ENCODE results near the gene ZNF138.

ZNF138 gene

DNA sequence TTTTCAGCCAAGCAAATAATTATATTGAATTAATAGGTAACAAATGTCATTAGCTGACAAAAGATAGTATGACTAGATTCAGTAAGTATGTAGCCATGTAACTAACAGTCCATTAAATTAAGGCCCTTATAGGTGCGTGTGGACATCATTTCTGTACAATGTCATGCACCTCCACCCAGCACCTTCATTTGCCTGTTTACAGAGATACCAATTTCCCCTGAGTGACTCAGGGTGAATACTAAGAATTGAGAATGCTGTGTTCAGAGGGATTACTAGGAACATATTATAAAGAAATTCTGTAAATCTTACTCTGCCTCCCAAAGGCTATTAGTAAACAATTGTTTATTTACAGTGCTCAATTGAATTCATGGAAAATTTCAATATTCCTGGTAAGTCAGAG lies 60.7 kb downstream of the ZNF138 start:
- ChIA-PET CTCF (no interaction called here), POLR2A (no interaction called here)
- TF ChIP-seq ZNF404 (tag by site-specific recombination; IDR thresholded peaks at IDR 0.05) (no peak), ZNF132 (tag by site-specific recombination; IDR thresholded peaks at IDR 0.05; ENCODE audit: borderline replicate concordance) (no peak), ZNF24 (tag by site-specific recombination; IDR thresholded peaks at IDR 0.05) (no peak), ZNF426 (tag by site-specific recombination; IDR thresholded peaks at IDR 0.05) (no peak), KLF9 (tag by site-specific recombination; IDR thresholded peaks at IDR 0.05; ENCODE audit: low read depth) (no peak), ZNF302 (tag by site-specific recombination; IDR thresholded peaks at IDR 0.05; ENCODE audit: low read depth) (no peak), BCL11B (tag by site-specific recombination; IDR thresholded peaks at IDR 0.05; ENCODE audit: low read depth) (no peak), ZFP3 (tag by site-specific recombination; IDR thresholded peaks at IDR 0.05; ENCODE audit: low read depth) (no peak), ZNF521 (tag by site-specific recombination; IDR thresholded peaks at IDR 0.05) (no peak), TRIM28 (IDR thresholded peaks at IDR 0.05; ENCODE audit: borderline replicate concordance, low read length) (no peak), ZNF350 (tag by site-specific recombination; IDR thresholded peaks at IDR 0.05) (no peak)
- TF ChIP-seq, protein P1, sequence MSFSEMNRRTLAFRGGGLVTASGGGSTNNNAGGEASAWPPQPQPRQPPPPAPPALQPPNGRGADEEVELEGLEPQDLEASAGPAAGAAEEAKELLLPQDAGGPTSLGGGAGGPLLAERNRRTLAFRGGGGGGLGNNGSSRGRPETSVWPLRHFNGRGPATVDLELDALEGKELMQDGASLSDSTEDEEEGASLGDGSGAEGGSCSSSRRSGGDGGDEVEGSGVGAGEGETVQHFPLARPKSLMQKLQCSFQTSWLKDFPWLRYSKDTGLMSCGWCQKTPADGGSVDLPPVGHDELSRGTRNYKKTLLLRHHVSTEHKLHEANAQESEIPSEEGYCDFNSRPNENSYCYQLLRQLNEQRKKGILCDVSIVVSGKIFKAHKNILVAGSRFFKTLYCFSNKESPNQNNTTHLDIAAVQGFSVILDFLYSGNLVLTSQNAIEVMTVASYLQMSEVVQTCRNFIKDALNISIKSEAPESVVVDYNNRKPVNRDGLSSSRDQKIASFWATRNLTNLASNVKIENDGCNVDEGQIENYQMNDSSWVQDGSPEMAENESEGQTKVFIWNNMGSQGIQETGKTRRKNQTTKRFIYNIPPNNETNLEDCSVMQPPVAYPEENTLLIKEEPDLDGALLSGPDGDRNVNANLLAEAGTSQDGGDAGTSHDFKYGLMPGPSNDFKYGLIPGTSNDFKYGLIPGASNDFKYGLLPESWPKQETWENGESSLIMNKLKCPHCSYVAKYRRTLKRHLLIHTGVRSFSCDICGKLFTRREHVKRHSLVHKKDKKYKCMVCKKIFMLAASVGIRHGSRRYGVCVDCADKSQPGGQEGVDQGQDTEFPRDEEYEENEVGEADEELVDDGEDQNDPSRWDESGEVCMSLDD (tag by site-specific recombination; IDR thresholded peaks at IDR 0.05): no peak
- TF ChIP-seq, protein P2, sequence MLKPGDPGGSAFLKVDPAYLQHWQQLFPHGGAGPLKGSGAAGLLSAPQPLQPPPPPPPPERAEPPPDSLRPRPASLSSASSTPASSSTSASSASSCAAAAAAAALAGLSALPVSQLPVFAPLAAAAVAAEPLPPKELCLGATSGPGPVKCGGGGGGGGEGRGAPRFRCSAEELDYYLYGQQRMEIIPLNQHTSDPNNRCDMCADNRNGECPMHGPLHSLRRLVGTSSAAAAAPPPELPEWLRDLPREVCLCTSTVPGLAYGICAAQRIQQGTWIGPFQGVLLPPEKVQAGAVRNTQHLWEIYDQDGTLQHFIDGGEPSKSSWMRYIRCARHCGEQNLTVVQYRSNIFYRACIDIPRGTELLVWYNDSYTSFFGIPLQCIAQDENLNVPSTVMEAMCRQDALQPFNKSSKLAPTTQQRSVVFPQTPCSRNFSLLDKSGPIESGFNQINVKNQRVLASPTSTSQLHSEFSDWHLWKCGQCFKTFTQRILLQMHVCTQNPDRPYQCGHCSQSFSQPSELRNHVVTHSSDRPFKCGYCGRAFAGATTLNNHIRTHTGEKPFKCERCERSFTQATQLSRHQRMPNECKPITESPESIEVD (tag by site-specific recombination; IDR thresholded peaks at IDR 0.05): no peak
- TF ChIP-seq, protein P3, sequence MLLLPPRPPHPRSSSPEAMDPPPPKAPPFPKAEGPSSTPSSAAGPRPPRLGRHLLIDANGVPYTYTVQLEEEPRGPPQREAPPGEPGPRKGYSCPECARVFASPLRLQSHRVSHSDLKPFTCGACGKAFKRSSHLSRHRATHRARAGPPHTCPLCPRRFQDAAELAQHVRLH (tag by site-specific recombination; IDR thresholded peaks at IDR 0.05): no peak
- TF ChIP-seq, protein P4, sequence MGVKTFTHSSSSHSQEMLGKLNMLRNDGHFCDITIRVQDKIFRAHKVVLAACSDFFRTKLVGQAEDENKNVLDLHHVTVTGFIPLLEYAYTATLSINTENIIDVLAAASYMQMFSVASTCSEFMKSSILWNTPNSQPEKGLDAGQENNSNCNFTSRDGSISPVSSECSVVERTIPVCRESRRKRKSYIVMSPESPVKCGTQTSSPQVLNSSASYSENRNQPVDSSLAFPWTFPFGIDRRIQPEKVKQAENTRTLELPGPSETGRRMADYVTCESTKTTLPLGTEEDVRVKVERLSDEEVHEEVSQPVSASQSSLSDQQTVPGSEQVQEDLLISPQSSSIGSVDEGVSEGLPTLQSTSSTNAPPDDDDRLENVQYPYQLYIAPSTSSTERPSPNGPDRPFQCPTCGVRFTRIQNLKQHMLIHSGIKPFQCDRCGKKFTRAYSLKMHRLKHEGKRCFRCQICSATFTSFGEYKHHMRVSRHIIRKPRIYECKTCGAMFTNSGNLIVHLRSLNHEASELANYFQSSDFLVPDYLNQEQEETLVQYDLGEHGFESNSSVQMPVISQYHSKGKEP (tag by site-specific recombination; IDR thresholded peaks at IDR 0.05): no peak
- TF ChIP-seq, protein P5, sequence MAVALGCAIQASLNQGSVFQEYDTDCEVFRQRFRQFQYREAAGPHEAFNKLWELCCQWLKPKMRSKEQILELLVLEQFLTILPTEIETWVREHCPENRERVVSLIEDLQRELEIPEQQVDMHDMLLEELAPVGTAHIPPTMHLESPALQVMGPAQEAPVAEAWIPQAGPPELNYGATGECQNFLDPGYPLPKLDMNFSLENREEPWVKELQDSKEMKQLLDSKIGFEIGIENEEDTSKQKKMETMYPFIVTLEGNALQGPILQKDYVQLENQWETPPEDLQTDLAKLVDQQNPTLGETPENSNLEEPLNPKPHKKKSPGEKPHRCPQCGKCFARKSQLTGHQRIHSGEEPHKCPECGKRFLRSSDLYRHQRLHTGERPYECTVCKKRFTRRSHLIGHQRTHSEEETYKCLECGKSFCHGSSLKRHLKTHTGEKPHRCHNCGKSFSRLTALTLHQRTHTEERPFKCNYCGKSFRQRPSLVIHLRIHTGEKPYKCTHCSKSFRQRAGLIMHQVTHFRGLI (tag by site-specific recombination; IDR thresholded peaks at IDR 0.05): no peak
- Histone ChIP-seq H3K4me1 (ENCODE audit: control insufficient read depth, insufficient read depth, low read length) (no peaks in the 10 kb centered on the region), H3K27ac (ENCODE audit: extremely low read depth, low read depth, low read length) (no peak overlapping the region), H3K36me3 (ENCODE audit: control insufficient read depth in 2 of 2, insufficient read depth in 1 of 2, low read length in 2 of 2) (no peaks in the 10 kb centered on the region), H3K4me3 (ENCODE audit: low read depth, low read length) (no peak overlapping the region), H3K9me3 (ENCODE audit: control insufficient read depth, insufficient read depth, low read depth, low read length) (no peaks in the 10 kb centered on the region)

GRCh38 chr7:64863021-64863420 lies 68.8 kb downstream of the ZNF138 start:
- no peaks in the 10 kb centered on the region for H3K9me3 ChIP-seq (ENCODE audit: control insufficient read depth, insufficient read depth, low read depth, low read length)
- H3K36me3 ChIP-seq (ENCODE audit: control insufficient read depth in 2 of 2, insufficient read depth in 1 of 2, low read length in 2 of 2): no peaks in the 10 kb centered on the region
- no peaks in the 10 kb centered on the region for H3K4me1 ChIP-seq (ENCODE audit: control insufficient read depth, insufficient read depth, low read length)
- POLR2A ChIA-PET: no interaction called here
- CTCF ChIA-PET: no interaction called here
- H3K27ac ChIP-seq (ENCODE audit: extremely low read depth, low read depth, low read length): no peak overlapping the region
- no peak overlapping the region for H3K4me3 ChIP-seq (ENCODE audit: low read depth, low read length)
- no peak for TF ChIP-seq ZNF664 (tag by site-specific recombination; IDR thresholded peaks at IDR 0.05)
- no peak for TF ChIP-seq RBAK (tag by site-specific recombination; IDR thresholded peaks at IDR 0.05)
- TF ChIP-seq, protein P6, sequence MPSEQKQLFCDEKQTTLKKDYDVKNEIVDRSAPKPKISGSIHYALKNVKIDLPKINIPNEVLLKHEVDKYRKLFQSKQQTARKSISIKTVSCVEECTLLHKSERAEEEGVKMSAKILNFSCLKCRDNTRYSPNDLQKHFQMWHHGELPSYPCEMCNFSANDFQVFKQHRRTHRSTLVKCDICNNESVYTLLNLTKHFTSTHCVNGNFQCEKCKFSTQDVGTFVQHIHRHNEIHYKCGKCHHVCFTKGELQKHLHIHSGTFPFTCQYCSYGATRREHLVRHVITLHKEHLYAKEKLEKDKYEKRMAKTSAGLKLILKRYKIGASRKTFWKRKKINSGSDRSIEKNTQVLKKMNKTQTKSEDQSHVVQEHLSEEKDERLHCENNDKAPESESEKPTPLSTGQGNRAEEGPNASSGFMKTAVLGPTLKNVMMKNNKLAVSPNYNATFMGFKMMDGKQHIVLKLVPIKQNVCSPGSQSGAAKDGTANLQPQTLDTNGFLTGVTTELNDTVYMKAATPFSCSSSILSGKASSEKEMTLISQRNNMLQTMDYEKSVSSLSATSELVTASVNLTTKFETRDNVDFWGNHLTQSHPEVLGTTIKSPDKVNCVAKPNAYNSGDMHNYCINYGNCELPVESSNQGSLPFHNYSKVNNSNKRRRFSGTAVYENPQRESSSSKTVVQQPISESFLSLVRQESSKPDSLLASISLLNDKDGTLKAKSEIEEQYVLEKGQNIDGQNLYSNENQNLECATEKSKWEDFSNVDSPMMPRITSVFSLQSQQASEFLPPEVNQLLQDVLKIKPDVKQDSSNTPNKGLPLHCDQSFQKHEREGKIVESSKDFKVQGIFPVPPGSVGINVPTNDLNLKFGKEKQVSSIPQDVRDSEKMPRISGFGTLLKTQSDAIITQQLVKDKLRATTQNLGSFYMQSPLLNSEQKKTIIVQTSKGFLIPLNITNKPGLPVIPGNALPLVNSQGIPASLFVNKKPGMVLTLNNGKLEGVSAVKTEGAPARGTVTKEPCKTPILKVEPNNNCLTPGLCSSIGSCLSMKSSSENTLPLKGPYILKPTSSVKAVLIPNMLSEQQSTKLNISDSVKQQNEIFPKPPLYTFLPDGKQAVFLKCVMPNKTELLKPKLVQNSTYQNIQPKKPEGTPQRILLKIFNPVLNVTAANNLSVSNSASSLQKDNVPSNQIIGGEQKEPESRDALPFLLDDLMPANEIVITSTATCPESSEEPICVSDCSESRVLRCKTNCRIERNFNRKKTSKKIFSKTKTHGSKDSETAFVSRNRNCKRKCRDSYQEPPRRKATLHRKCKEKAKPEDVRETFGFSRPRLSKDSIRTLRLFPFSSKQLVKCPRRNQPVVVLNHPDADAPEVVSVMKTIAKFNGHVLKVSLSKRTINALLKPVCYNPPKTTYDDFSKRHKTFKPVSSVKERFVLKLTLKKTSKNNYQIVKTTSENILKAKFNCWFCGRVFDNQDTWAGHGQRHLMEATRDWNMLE (tag by site-specific recombination; conservative IDR thresholded peaks at IDR 0.05; ENCODE audit: low read depth): no peak
- no peak for TF ChIP-seq YY2 (tag by site-specific recombination; IDR thresholded peaks at IDR 0.05)

All from HEK293 (cell line).